Retinal pigment epithelial cell (primary cell): ENCODE measurements around the gene EEPD1.

Experiments used
- DNase-seq: peaks from one replicate; pipeline ENCODE4 v3.0.0-alpha.2; 2010; ENCODE audit warnings: low read depth
- H3K4me3 ChIP-seq: 2 replicates; pipeline ENCODE4 v1.5.1; 2011; ENCODE audit warnings: mild to moderate bottlenecking, low read length, control low read depth, moderate library complexity
- TF ChIP-seq, protein P1 (sequence below): conservative IDR thresholded peaks from 2 replicates; pipeline ENCODE4 v1.5.1; 2011; ENCODE audit warnings: low read depth, low read length, control low read depth, inconsistent platforms

EEPD1 gene

DNA sequence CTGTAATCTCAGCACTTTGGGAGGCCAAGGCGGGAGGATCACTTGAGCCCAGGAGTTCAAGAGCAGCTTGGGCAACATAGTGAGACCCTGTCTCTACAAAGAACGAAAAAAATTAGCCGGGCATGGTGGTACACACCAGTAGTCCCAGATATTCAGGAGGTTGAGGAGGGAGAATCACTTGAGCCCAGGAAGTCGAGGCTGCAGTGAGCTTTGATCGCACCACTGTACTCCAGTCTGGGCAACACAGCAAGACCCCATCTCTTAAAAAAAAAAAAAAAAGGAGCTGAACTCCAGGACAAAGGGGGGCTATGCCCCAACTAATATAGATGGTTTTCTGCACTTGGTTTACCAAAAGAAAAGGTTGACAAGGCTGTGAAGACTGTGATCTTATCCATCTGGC is 135.4 kb downstream of the EEPD1 start:
- no peak overlapping the region for H3K4me3 ChIP-seq
- TF ChIP-seq, protein P1, sequence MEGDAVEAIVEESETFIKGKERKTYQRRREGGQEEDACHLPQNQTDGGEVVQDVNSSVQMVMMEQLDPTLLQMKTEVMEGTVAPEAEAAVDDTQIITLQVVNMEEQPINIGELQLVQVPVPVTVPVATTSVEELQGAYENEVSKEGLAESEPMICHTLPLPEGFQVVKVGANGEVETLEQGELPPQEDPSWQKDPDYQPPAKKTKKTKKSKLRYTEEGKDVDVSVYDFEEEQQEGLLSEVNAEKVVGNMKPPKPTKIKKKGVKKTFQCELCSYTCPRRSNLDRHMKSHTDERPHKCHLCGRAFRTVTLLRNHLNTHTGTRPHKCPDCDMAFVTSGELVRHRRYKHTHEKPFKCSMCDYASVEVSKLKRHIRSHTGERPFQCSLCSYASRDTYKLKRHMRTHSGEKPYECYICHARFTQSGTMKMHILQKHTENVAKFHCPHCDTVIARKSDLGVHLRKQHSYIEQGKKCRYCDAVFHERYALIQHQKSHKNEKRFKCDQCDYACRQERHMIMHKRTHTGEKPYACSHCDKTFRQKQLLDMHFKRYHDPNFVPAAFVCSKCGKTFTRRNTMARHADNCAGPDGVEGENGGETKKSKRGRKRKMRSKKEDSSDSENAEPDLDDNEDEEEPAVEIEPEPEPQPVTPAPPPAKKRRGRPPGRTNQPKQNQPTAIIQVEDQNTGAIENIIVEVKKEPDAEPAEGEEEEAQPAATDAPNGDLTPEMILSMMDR = no peak
- no peak for DNase-seq

DNA sequence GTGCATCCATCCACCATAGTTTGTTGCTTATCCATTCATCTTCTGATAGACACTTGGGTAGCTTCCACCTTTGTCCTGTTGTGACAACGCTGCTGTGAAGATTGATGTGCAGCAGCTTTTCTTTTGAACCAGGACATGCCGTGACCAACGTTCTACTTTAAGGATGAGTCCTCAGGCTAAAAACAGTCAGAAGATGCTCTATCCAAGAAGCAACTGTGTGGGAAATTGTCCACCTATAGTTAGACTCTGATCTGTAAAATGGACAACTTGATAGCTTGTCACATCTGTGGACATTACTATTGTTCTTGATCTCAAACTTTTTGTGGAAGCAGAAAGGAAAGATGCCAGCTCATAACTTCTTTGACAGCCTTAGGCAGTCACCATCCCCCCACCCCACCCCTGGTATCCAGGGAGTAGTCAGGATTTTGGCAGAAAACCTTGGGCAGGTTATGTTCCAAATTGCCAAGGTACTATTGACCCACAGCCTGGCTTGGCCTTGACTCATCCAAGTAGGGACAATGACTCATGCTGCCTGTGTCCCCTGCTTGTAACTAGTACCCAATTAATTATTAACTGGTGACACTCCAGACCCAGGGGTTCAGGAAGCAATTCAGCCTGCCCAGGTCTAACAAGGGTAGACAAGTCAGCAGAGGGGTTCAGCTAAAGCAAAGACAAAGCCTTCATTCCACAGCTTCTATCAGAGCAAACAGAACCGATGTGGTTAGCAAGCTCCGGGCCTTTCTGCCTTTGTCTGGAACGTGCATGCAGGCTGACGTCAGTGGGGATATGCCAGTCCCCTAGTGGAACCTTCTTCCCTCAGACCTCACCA is 137.0 kb downstream of the EEPD1 start:
- no peak overlapping the region for H3K4me3 ChIP-seq
- TF ChIP-seq, protein P1 = no peak
- no peak for DNase-seq

DNA sequence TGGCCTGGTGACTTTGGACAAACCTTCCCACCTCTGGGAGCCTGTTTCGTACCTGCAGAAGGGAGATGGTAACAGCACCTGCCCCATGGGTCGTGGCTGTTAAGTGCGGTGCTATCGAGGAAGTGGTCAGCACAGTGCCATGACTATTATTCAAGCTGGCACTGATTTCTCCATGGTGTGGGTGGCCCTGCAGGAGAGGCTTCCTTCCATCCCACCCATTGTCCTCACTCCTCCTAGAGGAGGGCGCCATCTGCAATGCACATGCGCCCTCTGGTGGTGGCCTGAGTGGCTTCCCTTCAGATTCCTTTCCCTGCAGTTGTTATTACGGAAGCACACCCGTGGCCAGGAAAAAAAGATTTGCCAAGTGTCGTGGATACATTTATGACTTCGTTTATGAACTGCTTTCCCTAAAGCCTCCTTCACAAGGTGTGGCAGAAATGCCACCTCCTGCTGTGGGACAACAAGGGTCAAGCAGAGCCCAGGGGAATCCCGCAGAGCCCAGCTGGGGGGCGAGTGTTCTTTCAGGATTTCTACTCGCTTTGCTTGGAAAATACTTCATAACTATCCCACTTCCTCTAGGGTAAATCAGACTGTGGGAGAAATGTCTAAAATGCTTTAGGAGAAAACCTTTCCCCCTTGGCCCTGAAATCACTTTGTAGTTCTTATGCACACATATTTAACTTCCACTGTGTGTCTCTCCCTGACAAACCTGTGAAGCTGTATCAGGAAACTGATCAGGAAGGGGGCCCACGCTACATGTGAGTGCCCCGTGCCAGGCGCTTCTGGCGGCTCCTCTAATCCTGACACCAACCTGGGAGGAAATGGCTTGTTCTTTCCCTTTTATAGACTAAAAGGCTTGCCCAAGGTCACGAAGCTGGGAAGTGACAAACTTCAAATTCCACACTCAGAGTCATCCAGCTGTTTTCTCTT is 138.6 kb downstream of the EEPD1 start:
- H3K4me3 ChIP-seq = peak overlapping the region; percentile 40
- peak; percentile 48 for DNase-seq
- TF ChIP-seq, protein P1 = peak; percentile 95

DNA sequence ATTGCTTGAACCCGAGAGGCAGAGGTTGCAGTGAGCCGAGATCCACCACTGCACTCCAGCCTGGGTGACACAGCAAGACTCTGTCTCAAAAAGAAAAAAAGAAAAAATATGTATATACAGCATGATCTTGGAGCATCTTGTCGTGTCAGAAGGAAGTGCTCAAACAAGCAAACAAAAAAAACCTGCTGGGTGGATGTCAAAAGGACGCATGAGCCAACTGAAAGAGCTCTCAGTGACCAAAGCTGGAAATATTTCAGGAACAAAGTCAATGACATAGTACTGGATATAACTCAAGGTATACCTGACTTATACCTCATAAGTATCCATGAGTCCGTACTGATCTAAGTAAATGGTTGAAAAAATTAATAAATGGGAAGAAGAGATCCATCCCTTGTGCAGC is 142.0 kb downstream of the EEPD1 start:
- no peak for DNase-seq
- no peak overlapping the region for H3K4me3 ChIP-seq
- TF ChIP-seq, protein P1 = no peak

DNA sequence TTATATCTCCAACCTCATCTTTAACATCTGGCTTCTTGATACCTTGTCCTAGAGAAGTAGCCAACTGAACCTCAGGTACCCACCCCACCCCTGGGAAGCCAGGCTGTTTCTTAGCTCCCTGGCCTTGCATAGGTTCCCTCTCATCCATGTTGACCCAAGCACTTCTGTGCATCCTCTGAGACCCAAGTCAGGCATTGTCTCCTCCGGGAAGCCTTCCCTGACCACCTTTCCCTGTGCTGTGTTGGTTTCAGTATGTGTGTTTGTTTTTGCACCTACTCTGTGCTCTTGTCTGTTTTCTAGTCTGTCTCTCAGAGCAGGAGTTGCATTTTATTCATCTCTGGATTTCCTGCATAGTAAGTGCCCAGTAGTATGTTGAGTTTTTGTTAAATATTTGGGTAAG is 143.2 kb downstream of the EEPD1 start:
- H3K4me3 ChIP-seq = no peak overlapping the region
- DNase-seq = no peak
- TF ChIP-seq, protein P1 = no peak

DNA sequence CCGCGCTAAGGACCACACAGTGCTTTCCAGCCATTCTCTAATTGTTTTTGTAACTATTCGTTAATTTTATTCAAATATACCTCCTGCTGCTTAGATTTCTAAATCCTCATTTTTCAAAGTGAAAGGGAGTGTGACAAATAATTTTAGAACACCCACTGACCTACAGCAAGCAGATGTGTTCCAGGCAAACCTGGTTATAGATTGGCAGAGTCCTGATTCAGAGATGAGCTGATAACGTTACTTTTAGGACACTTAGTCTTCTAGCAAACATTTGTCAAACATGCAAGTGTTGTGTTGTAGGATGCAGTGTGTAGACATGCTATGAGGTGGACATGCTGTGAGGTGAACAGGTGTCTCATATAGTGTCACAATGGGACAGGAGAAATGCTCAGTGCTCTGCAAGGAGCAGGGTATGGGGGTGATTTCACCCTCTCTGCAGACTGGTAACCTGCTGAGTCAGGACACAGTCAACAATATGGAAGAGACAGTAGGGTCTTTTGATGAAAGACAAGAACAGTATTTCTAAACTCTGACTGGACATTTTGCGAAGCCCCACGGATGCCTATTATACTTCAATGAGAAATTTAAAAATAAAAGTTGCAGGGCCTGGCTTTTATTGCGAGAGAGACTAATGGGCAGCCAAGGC is 144.4 kb downstream of the EEPD1 start:
- no peak overlapping the region for H3K4me3 ChIP-seq
- TF ChIP-seq, protein P1 = no peak
- DNase-seq = no peak
